HG03565 (cell line): ENCODE measurements around the gene ARVCF.

Source experiments
- ATAC-seq: cut with Tn5 transposase; IDR thresholded peaks from one replicate; pipeline ENCODE4 v1.9.1; 2021; ENCODE audit warnings: mild to moderate bottlenecking, moderate library complexity; ENCODE audit not compliant: unreplicated experiment

The ARVCF gene

GRCh38 chr22:20017622-20017958 is 967 bp upstream of the ARVCF start:
- no peak for ATAC-seq

- ATAC-seq = no peak
Measured at GRCh38 chr22:20015971-20016733, 471 bp downstream of the ARVCF start.

GRCh38 chr22:20015187-20015625 is 1.4 kb downstream of the ARVCF start:
- no peak for ATAC-seq

DNA sequence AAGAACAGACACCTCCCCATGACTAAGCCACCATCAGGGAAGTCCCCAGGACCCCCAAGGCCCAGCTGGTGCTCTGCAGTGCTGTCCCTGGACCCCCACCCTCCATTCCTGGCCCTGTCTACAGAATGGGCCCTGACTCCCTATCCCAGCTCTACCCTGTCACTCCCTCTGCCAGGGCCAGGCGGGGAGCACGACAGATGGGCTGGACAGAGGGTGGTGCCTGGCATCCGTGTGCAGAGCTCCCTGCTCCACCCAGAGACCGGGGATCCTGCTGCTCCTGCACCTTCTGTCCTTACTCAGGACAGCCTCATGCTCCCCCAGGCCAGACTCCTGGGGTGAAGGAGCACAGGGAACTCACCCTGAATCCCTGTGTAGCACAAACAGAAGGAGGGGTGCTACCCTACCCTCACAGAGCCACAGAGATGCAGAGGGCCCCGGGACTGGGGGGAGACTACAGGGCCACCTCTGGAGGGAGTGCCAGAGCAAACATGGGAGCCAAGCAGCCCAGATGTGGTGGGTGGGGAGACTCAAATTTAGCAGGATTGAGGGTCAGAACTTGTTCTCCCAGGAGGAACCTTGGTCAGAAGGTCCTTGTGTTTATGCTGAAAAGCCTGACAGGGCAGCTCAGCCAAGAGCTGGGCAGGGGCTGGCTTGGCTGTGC is 2.0 kb downstream of the ARVCF start:
- no peak for ATAC-seq

DNA sequence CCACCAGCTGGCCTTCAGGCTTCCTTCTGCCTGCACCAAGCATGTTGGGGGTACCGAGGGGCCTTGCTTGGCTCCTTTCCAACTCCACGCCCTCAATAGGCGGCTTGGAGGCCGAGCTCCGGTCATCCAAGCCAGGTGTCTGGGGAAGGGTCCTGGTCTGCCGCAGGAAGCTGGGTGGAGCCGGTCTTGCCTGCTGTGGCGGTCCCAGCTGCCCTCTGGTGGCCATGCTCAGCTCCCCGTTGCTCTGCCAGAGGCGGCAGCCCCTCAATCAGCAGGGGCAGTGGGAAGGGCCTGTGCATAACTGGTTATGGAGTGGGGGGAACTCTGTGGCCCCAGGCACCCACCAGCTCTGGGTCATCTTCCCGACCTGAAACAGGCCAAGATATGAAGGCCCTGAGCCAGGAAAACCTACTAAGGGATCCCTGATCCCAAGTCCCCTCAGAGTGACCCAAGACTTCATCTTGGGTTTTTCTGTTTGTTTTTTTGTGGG is 3.2 kb downstream of the ARVCF start:
- no peak for ATAC-seq

- no peak for ATAC-seq
Measured at GRCh38 chr22:20012741-20013331, 3.8 kb downstream of the ARVCF start.

GRCh38 chr22:20011993-20012740 is 4.5 kb downstream of the ARVCF start:
- no peak for ATAC-seq

GRCh38 chr22:20011123-20011992 is 5.3 kb downstream of the ARVCF start:
- no peak for ATAC-seq

GRCh38 chr22:20010307-20011122 is 6.1 kb downstream of the ARVCF start:
- ATAC-seq = no peak

GRCh38 chr22:20009582-20010306 is 6.9 kb downstream of the ARVCF start:
- no peak for ATAC-seq

DNA sequence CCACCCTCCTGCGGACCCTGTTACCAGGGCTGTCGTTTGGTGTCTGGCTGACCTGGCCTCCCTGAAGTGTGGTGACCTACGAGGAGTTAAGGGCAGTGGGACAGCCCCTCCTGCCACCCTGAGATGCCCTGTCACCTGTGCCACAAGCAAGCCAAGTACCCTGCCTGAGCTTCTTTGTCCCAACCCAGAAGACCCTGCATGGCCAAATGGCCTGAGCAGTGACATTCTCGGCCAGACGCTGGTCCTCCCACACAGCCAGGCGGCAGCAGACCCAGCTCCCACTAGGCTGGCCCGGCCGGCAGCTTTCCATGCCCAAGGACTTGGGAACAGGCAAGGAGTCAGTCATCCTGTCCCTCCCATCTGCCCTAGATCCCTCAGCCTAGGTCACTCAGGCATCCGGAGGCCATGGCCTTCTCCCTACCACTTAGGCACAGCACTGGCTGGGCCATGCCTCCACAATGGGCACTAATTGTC is 7.6 kb downstream of the ARVCF start:
- ATAC-seq = no peak

DNA sequence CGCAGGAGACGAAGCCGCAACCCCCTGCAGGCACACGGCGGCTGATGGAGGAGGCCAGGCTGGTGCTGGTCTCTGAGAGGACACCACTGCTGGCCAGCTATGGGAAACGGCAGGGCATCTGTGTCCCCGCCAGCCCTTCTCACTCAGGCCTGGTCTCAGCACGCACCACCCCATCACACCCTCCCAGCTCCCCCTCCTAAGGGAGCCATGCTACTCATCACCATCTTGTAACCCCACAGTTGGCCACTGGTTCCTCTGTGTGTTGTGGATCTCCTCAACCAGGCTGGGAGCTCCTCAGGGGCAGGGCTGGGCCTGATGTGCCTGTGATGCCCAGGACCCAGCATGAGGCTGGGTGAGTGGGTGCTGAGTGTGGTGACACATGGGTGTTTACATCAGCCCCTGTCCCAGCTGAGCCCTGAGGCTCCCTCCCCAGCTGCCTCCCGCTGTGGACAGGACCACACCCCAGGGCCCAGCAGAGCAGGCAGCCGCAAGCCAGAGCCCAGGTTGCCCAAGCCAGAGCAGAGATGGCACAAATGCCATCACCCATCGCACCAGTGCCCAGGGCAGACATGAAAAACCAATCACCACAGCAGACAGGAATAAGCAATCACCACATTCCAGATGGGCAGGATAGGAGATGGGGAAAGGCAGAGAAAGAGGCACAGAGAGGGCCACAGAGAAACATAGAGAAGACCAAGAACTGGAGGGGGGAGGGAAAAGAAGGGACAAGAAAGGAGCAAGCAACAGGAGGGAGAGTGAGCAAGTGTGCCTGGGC is 8.2 kb downstream of the ARVCF start:
- ATAC-seq = no peak

- no peak for ATAC-seq
Measured at GRCh38 chr22:20004464-20004863, 12.2 kb downstream of the ARVCF start.

- ATAC-seq = no peak
Measured at GRCh38 chr22:20003304-20003703, 13.3 kb downstream of the ARVCF start.

GRCh38 chr22:20002636-20003035 is 14.0 kb downstream of the ARVCF start:
- ATAC-seq = no peak

- ATAC-seq = no peak
Measured at GRCh38 chr22:20002128-20002527, 14.5 kb downstream of the ARVCF start.

- ATAC-seq = no peak
Measured at GRCh38 chr22:20001082-20001638, 15.5 kb downstream of the ARVCF start.
